ENCODE measurements around the gene NAP1L5. TPM values are rescaled to one million over a fixed set of nuclear protein-coding genes. Genes with fewer than 3 reads are reported as not detected.

Gene NAP1L5
- total and polyA plus RNA-seq, 4 donors: 2.0 to 10.0 (median 2.9) TPM

- no peak overlapping the region for H3K27ac ChIP-seq (ENCODE audit: low read depth in 1 of 2, low read length in 2 of 2)
- H3K4me1 ChIP-seq (ENCODE audit: control insufficient read depth in 4 of 4, insufficient read depth in 4 of 4, low read length in 3 of 4): peaks cover 3 to 29% (median 16%) of the 10 kb centered on the region in 4 donors
- no peak for DNase-seq (ENCODE audit: low spot score)
- no peak overlapping the region for H3K4me3 ChIP-seq (ENCODE audit: low read depth in 1 of 3, low read length in 3 of 3)
- WGBS: 93% methylated on average over 5 of the region's 5 CpGs
- no peak for TF ChIP-seq FOXA1 (IDR thresholded peaks at IDR 0.05)
- TF ChIP-seq, protein P1, sequence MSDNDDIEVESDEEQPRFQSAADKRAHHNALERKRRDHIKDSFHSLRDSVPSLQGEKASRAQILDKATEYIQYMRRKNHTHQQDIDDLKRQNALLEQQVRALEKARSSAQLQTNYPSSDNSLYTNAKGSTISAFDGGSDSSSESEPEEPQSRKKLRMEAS (IDR thresholded peaks at IDR 0.05): no peak
- TF ChIP-seq YY1 (IDR thresholded peaks at IDR 0.05): no peak
- TF ChIP-seq SP1 (IDR thresholded peaks at IDR 0.05): no peak
- TF ChIP-seq, protein P2, sequence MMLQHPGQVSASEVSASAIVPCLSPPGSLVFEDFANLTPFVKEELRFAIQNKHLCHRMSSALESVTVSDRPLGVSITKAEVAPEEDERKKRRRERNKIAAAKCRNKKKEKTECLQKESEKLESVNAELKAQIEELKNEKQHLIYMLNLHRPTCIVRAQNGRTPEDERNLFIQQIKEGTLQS (IDR thresholded peaks at IDR 0.05): no peak
- no peak for TF ChIP-seq RAD21 (IDR thresholded peaks at IDR 0.05)
- TF ChIP-seq, protein P3, sequence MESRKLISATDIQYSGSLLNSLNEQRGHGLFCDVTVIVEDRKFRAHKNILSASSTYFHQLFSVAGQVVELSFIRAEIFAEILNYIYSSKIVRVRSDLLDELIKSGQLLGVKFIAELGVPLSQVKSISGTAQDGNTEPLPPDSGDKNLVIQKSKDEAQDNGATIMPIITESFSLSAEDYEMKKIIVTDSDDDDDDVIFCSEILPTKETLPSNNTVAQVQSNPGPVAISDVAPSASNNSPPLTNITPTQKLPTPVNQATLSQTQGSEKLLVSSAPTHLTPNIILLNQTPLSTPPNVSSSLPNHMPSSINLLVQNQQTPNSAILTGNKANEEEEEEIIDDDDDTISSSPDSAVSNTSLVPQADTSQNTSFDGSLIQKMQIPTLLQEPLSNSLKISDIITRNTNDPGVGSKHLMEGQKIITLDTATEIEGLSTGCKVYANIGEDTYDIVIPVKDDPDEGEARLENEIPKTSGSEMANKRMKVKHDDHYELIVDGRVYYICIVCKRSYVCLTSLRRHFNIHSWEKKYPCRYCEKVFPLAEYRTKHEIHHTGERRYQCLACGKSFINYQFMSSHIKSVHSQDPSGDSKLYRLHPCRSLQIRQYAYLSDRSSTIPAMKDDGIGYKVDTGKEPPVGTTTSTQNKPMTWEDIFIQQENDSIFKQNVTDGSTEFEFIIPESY (IDR thresholded peaks at IDR 0.05): no peak
- no peak for TF ChIP-seq HNF4A (conservative IDR thresholded peaks at IDR 0.05)
- no peak for TF ChIP-seq TAF1 (conservative IDR thresholded peaks at IDR 0.05)
- no peaks in the 10 kb centered on the region for H3K9me3 ChIP-seq (ENCODE audit: control insufficient read depth in 4 of 4, low read length in 3 of 4)
- H3K9ac ChIP-seq (ENCODE audit: low read depth in 1 of 2, low read length in 2 of 2): no peak overlapping the region
- peaks cover 5 to 46% (median 36%) of the 10 kb centered on the region in 4 donors for H3K36me3 ChIP-seq (ENCODE audit: control insufficient read depth in 4 of 4, insufficient read depth in 3 of 4, low read depth in 1 of 4, low read length in 3 of 4)
- no peaks in the 10 kb centered on the region for H3K27me3 ChIP-seq (ENCODE audit: control insufficient read depth in 4 of 4, insufficient read depth in 4 of 4, low read length in 3 of 4)
These were observed 33.2 kb upstream of the NAP1L5 start for GRCh38 chr4:88730811-88731210.

- H3K9ac ChIP-seq (ENCODE audit: low read depth in 1 of 2, low read length in 2 of 2): no peak overlapping the region
- H3K27me3 ChIP-seq (ENCODE audit: control insufficient read depth in 4 of 4, insufficient read depth in 4 of 4, low read length in 3 of 4): no peaks in the 10 kb centered on the region
- 82% methylated on average over 6 of the region's 6 CpGs for WGBS
- TF ChIP-seq, protein P3 (IDR thresholded peaks at IDR 0.05): no peak
- no peak for TF ChIP-seq JUND (IDR thresholded peaks at IDR 0.05)
- no peak for TF ChIP-seq FOXA1 (IDR thresholded peaks at IDR 0.05)
- no peak for TF ChIP-seq SP1 (IDR thresholded peaks at IDR 0.05)
- no peaks in the 10 kb centered on the region for H3K9me3 ChIP-seq (ENCODE audit: control insufficient read depth in 4 of 4, low read length in 3 of 4)
- no peak overlapping the region for H3K4me3 ChIP-seq (ENCODE audit: low read depth in 1 of 3, low read length in 3 of 3)
- peaks cover 1 to 14% (median 7%) of the 10 kb centered on the region in 4 donors for H3K4me1 ChIP-seq (ENCODE audit: control insufficient read depth in 4 of 4, insufficient read depth in 4 of 4, low read length in 3 of 4)
- no peak for DNase-seq (ENCODE audit: low spot score)
- H3K27ac ChIP-seq (ENCODE audit: low read depth in 1 of 2, low read length in 2 of 2): no peak overlapping the region
- H3K36me3 ChIP-seq (ENCODE audit: control insufficient read depth in 4 of 4, insufficient read depth in 3 of 4, low read depth in 1 of 4, low read length in 3 of 4): peaks cover 9 to 51% (median 38%) of the 10 kb centered on the region in 4 donors
These were observed 31.6 kb upstream of the NAP1L5 start for GRCh38 chr4:88729146-88729760.

- DNase-seq (ENCODE audit: low spot score): no peak
- Histone ChIP-seq H3K4me3 (ENCODE audit: low read depth in 1 of 3, low read length in 3 of 3) (no peak overlapping the region), H3K27me3 (ENCODE audit: control insufficient read depth in 4 of 4, insufficient read depth in 4 of 4, low read length in 3 of 4) (no peaks in the 10 kb centered on the region), H3K27ac (ENCODE audit: low read depth in 1 of 2, low read length in 2 of 2) (no peak overlapping the region), H3K9me3 (ENCODE audit: control insufficient read depth in 4 of 4, low read length in 3 of 4) (no peaks in the 10 kb centered on the region), H3K9ac (ENCODE audit: low read depth in 1 of 2, low read length in 2 of 2) (no peak overlapping the region), H3K4me1 (ENCODE audit: control insufficient read depth in 4 of 4, insufficient read depth in 4 of 4, low read length in 3 of 4) (peaks cover 0 to 8% (median 3%) of the 10 kb centered on the region in 4 donors), H3K36me3 (ENCODE audit: control insufficient read depth in 4 of 4, insufficient read depth in 3 of 4, low read depth in 1 of 4, low read length in 3 of 4) (peaks cover 9 to 51% (median 38%) of the 10 kb centered on the region in 4 donors)
- 92% methylated on average over 6 of the region's 6 CpGs for WGBS
- TF ChIP-seq EGR1 (IDR thresholded peaks at IDR 0.05; ENCODE audit: low read depth in 2 of 2) (no peak), CTCF (IDR thresholded peaks at IDR 0.05; ENCODE audit: low read depth, low read length, missing input control) (no peak), FOXA1 (IDR thresholded peaks at IDR 0.05) (no peak), TAF1 (conservative IDR thresholded peaks at IDR 0.05) (no peak)
- TF ChIP-seq, protein P2 (IDR thresholded peaks at IDR 0.05): no peak
- TF ChIP-seq, protein P3 (IDR thresholded peaks at IDR 0.05): no peak
- TF ChIP-seq, protein P4, sequence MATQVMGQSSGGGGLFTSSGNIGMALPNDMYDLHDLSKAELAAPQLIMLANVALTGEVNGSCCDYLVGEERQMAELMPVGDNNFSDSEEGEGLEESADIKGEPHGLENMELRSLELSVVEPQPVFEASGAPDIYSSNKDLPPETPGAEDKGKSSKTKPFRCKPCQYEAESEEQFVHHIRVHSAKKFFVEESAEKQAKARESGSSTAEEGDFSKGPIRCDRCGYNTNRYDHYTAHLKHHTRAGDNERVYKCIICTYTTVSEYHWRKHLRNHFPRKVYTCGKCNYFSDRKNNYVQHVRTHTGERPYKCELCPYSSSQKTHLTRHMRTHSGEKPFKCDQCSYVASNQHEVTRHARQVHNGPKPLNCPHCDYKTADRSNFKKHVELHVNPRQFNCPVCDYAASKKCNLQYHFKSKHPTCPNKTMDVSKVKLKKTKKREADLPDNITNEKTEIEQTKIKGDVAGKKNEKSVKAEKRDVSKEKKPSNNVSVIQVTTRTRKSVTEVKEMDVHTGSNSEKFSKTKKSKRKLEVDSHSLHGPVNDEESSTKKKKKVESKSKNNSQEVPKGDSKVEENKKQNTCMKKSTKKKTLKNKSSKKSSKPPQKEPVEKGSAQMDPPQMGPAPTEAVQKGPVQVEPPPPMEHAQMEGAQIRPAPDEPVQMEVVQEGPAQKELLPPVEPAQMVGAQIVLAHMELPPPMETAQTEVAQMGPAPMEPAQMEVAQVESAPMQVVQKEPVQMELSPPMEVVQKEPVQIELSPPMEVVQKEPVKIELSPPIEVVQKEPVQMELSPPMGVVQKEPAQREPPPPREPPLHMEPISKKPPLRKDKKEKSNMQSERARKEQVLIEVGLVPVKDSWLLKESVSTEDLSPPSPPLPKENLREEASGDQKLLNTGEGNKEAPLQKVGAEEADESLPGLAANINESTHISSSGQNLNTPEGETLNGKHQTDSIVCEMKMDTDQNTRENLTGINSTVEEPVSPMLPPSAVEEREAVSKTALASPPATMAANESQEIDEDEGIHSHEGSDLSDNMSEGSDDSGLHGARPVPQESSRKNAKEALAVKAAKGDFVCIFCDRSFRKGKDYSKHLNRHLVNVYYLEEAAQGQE (IDR thresholded peaks at IDR 0.05): no peak
These were observed 30.5 kb upstream of the NAP1L5 start for GRCh38 chr4:88728146-88728545.
